HG03066 (cell line): ENCODE data around the gene RPTOR.

ENCODE experiments used
- ATAC-seq: cut with Tn5 transposase; IDR thresholded peaks from one replicate; pipeline ENCODE4 v1.9.1; 2021; ENCODE audit warnings: low read depth; ENCODE audit not compliant: unreplicated experiment

Gene RPTOR

DNA sequence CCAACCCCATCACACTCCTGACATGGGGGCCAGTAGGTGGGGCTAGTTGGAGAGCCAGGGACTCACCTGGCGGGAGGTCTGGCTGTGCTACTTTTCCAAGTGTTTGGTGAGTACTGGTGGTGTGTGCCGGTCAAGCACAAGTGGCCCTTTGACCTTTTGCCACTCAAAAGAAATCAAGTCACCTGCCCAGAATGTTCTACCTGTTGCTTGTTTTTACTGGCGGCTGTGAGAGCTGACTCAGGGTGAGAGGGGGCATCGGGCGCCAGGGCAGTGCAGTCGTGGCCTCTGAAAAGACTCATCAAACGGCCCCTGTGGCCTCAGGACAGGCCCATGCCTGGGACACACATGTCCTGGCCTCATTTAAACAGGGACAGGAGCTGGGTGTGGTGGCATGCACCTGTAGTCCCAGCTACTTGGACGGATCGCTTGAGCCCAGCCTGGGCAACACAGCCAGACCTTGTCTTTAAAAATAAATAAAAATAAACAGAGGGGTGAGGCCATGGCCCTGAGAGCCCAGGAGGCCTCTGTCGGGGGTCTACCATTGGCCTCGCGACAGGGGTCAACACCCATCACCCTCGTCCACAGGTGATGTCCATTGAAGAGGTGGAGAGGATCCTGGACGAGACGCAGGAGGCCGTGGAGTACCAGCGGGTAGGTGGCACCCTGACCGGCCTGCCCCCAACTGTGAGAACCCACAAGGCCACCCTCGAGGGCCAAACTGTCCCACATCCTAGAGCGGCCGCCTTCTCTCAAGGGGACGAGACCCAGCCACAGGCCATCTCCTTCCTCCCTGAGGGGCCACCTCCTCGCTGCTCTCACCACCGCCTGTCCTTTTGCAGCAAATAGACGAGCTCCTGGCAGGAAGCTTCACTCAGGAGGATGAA, 452.0 kb downstream of the RPTOR start:
- no peak for ATAC-seq

DNA sequence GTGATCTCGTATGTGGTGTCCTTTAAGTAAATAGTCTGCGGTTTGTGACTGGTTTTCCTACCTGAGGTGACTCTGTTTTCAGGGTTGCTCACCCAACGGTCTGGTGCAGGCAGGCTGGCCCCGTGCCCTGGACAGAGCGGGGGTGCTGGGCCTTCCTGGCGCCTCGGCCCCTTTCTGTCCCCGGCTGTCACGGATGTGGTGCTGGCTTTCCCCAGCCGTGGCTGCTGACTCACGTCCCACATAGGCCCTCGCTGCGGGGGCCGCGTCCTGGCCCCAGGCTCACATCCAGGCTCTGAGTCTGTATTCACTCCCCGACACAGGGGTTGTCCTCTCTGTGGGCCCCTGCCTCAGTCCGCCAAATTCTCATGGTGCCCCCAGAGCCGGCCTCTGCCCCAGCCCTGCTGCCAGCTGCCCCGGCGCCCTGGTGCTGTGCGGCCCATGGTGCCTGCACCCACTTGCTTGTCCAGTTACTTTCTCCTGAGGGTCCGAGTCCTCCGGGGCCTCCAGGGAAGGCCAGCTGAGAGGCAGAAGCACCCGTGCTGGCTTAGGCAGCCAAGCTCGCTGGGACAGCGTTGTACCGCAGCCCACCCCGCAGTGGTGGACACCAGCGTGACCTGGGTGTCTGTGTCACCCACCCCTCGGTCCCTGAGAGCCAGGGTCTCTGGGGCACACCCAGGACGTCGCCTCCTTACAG, 452.9 kb downstream of the RPTOR start:
- no peak for ATAC-seq

GRCh38 chr17:80998118-80998747, 453.6 kb downstream of the RPTOR start:
- no peak for ATAC-seq

- ATAC-seq: no peak
These were observed 454.3 kb downstream of the RPTOR start for GRCh38 chr17:80998748-80999535.

GRCh38 chr17:80999536-81000333, 455.1 kb downstream of the RPTOR start:
- ATAC-seq: no peak

DNA sequence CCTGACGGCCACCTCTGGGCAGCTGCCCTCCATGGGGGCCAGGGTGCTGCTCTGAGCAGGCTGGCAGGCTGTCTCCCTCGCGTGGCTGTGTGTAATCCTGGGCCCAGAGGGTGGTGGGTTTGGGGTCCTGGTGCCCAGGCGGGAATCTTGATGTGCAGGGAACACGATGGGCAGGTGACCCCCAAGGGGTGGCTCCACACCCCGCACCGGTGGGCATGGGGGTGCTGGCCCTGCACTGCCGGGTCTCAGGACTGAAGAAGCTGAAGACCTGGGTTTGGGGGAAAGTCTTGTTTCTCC, 455.6 kb downstream of the RPTOR start:
- no peak for ATAC-seq

GRCh38 chr17:81000631-81001357, 456.2 kb downstream of the RPTOR start:
- no peak for ATAC-seq

GRCh38 chr17:81002013-81002384, 457.4 kb downstream of the RPTOR start:
- no peak for ATAC-seq

DNA sequence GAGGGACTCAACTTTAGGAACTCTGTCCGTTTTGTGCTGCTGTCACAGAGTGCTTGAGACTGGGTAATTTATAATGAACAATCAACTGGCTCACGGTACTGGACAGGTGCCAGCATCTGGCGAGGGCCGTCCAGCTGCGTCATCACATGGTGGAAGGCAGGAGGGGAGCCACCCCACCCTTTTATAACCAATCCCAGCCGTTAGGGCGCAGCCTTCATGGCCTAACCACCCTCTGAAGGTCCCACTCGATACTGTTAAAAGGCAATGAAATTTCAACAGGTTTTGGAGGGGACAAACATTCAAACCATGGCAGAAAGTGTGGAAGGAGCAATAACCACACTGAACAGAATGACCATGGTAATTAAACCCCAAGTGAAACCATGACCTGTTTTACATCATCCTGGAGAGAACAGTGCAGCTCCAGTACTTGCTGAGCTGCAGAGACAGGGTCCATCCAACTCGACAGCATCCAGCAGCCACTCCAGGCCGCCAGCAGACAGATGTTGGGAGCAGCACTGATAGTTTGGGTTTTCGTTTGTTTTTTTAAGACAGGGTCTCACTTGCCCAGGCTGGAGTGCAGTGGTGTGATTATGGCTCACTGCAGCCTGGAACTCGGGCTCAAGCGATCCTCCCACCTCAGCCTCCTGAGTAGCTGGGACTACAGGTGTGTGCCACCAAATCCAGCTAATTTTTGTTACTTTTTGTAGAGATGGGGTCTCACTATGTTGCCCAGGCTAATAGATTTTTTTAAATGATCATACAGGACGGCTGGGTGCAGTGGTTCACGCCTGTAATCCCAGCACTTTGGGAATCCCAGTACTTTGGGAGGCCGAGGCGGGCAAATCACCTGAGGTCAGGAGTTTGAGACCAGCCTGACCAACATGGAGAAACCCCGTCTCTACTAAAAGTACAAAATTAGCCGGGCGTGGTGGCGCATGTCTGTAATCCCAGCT, 458.0 kb downstream of the RPTOR start:
- ATAC-seq: no peak

DNA sequence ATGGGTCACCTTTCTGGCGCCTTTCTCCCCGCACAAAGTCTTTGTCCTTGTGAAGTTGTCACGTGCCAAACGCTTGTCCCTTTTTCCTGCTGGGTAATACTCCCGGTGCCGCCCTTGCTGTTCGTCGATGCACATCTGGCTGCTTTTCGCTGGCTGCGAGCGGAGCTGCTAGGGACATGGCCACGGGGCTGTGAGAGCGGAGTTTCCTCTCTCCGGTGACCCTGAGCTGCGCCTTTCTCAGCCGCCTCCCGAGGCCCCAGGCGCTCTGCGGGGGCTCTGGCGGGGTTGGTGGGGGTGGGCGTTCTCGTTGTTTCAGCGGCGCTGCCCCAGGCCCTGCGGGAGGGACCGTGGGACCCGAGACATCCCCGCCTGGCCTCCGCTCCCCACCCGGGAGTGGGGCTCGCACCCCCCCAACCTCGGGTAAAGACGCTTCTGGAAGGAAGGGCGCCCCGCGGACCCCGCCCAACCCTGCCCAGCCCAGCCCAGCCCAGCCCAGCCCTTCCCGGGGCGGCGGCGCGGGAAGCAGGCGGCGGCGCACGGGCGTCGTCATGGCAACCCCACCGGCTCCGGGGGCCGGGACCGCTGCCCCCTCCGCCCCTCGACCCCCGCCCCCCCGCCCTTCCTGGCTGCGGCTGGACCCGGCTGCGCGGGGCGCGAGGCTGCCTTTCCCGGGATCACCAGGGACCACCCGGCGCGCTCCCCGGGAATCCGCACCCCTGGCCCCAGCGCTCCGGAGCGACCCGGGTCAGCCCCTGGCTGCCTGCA, 459.3 kb downstream of the RPTOR start:
- no peak for ATAC-seq

DNA sequence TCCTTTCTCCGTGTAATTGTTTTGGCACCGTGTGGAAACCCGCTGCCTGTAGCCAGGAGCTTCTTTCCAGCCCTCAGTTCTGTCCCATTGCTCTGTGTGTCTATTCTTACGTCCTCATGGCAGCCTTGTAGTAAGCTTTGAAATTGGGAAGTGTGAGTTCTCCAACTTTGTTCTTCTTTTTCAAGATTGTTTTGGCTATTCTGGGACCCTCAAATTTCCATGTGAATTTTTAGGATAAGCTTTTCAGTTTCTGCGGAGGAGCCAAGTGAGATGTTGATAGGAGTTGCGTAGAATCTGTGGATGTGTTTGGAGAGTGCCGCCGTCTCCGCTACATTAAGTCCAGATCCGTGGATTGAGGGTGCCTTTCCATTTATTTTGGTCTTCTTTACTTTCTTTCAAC, 462.3 kb downstream of the RPTOR start:
- no peak for ATAC-seq

DNA sequence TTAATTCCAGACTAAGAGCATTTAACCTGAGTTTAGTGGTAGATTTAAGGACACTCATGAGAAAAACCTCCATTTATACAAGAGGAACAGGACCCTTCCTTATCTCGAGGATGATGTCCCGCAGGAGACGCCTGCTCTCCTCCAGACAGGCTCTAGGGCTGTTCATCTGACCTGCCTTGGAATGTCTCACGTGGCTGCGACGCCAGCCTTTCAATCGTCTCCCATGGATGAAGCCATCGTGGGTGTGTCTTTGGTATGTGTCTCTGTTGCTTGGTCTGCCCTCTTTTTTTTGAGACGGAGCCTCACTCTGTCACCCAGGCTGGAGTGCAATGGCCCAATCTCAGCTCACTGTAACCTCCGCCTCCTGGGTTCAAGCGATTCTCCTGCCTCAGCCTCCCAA, 463.5 kb downstream of the RPTOR start:
- ATAC-seq: no peak

DNA sequence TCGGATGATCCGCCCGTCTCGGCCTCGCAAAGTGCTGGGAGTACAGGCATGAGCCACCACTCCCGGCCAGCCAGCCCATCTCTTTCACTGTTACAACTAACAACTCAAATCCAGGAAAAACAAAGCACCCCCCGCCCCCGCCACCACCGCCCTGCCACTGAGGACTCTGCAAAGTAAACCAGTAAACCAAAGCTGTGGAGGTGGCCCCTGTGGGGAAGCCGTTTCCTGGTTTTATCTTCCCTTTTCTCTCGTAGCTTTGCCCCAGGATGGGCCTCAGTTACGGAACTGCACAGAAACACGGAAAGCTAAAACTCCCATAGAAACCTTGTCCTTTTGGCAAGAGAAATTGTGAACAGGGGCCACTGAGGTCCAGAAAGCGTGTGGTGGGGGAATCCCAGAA, 464.5 kb downstream of the RPTOR start:
- ATAC-seq: no peak

- ATAC-seq: no peak
These were observed 466.3 kb downstream of the RPTOR start for GRCh38 chr17:81010935-81011334.

GRCh38 chr17:81011951-81012350, 467.3 kb downstream of the RPTOR start:
- no peak for ATAC-seq

DNA sequence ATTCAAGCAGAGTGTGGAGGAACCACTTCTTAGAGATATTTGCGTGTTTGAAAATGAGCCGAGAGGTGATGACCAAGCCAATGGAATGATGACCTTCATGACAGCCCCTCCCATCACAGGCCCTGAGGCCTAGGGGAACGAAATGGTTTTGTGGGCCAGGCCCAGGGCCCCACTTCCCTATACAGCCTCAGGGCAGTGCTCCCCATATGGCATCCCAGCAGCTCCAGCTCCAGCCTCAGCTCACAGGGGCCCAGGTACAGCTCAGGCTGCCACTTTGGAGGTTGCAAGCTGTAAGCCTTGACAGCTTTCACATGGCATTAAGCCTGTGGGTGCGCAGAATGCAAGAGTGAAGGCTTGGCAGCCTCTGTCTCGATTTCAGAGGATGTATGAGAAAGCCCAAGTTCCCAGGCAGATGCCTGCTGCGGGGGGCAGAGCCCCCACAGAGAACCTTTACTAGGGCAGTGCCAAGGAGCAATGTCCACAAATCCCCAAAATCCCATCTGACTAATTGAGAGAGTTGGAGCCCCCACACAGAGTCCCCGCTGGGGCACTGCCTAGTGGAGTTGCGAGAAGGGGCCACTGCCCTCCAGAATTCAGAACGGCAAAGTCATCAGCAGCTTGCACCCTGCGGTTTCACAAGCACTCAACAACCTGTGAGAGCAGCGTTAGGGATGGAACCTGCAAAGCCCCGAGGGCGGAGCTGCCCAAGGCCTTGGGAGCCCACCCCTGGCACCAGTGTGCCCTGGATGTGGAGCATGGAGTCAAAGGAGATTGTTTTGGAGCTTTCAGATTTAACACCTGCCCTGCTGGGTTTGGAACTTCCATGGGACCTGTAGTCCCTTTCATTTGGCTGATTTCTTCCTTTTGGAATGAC, 468.2 kb downstream of the RPTOR start:
- no peak for ATAC-seq

- ATAC-seq: no peak
These were observed 469.0 kb downstream of the RPTOR start for GRCh38 chr17:81013642-81014041.
